ENCODE data around the gene DACH2. TPM values are rescaled to one million over a fixed set of nuclear protein-coding genes. Genes with fewer than 3 reads are reported as not detected.

Gene DACH2
- total RNA-seq, 1 donor from 2014 or later, result 0.11 TPM

DNA sequence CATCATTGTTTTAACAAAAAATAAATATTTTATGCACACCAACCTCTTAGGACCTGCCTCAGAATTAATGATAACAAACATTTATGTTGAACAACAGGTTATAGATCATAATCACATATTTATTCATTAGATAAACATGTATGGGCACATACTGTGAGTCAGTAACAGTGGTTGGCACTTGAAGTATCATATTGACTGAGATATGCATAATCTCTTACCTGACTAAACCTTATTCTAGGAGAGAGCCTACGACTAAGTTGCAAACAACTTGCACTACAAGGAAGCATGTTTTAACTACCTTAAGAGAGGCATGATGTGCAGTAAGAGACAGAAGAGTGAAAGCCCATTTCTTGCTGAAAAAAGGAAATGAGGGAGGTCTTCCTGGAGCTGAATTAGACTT is 6.5 kb upstream of the DACH2 start:
- Mint-ChIP-seq H3K27me3 (ENCODE audit: insufficient read depth, low read depth) (peaks cover 2% of the 10 kb centered on the region), H3K4me3 (no peak overlapping the region), H3K9me3 (no peaks in the 10 kb centered on the region), H3K4me1 (peaks cover 2% of the 10 kb centered on the region), H3K36me3 (no peaks in the 10 kb centered on the region), H3K27ac (no peak overlapping the region)
- no peak overlapping the region for H3K9ac ChIP-seq
- no peak overlapping the region for H2AFZ ChIP-seq (replicated peaks)
- H3K79me2 ChIP-seq (ENCODE audit: low read depth), result no peaks in the 10 kb centered on the region
- no peaks in the 10 kb centered on the region for H3K36me3 ChIP-seq
- H3K27me3 ChIP-seq, result peaks cover 9% of the 10 kb centered on the region
- no peaks in the 10 kb centered on the region for H3F3A ChIP-seq (ENCODE audit: low read depth)
- H4K20me1 ChIP-seq (ENCODE audit: low read depth), result no peaks in the 10 kb centered on the region
- peaks cover 11% of the 10 kb centered on the region for H3K9me3 ChIP-seq (ENCODE audit: low read depth)
- no peak overlapping the region for H3K4me2 ChIP-seq
- no peak overlapping the region for H3K27ac ChIP-seq
- H3K4me3 ChIP-seq, result no peak overlapping the region
- TF ChIP-seq EZH2 (IDR thresholded peaks at IDR 0.05) (no peak), EZH2phosphoT487 (IDR thresholded peaks at IDR 0.05) (no peak)
- TF ChIP-seq, protein P1, sequence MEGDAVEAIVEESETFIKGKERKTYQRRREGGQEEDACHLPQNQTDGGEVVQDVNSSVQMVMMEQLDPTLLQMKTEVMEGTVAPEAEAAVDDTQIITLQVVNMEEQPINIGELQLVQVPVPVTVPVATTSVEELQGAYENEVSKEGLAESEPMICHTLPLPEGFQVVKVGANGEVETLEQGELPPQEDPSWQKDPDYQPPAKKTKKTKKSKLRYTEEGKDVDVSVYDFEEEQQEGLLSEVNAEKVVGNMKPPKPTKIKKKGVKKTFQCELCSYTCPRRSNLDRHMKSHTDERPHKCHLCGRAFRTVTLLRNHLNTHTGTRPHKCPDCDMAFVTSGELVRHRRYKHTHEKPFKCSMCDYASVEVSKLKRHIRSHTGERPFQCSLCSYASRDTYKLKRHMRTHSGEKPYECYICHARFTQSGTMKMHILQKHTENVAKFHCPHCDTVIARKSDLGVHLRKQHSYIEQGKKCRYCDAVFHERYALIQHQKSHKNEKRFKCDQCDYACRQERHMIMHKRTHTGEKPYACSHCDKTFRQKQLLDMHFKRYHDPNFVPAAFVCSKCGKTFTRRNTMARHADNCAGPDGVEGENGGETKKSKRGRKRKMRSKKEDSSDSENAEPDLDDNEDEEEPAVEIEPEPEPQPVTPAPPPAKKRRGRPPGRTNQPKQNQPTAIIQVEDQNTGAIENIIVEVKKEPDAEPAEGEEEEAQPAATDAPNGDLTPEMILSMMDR (IDR thresholded peaks at IDR 0.05), result no peak
- DNase-seq (ENCODE audit: low spot score), result no peak
- peaks cover 7% of the 10 kb centered on the region for H3K4me1 ChIP-seq

DNA sequence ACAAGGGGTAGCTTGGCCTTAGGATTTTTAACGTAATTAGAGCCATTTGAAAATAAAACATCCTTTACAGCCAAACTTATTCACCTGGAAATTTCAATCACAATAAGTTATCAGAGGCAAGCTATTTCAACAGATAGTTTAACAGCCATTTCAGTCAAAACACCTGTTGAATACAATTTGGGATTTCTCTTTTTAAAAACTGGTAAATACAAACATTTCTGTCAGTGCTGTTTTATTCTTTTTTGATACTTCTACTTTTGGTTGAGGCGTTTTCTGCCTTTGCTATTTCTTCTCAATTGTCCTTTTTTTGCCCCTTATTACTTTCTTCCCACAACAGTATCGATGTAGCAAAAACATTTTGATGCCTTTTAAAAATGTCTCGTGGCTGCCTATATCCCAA is 2.1 kb upstream of the DACH2 start:
- Histone ChIP-seq H3K79me2 (ENCODE audit: low read depth) (no peaks in the 10 kb centered on the region), H3F3A (ENCODE audit: low read depth) (no peaks in the 10 kb centered on the region), H3K9me3 (ENCODE audit: low read depth) (peaks cover 3% of the 10 kb centered on the region), H3K4me3 (no peak overlapping the region), H3K9ac (no peak overlapping the region), H3K27me3 (peaks cover 49% of the 10 kb centered on the region), H3K4me1 (peaks cover 7% of the 10 kb centered on the region), H3K27ac (no peak overlapping the region), H2AFZ (replicated peaks) (no peak overlapping the region), H3K36me3 (no peaks in the 10 kb centered on the region), H4K20me1 (ENCODE audit: low read depth) (no peaks in the 10 kb centered on the region), H3K4me2 (no peak overlapping the region)
- H3K4me3 Mint-ChIP-seq, result no peak overlapping the region
- DNase-seq (ENCODE audit: low spot score), result no peak
- no peaks in the 10 kb centered on the region for H3K9me3 Mint-ChIP-seq
- H3K27me3 Mint-ChIP-seq (ENCODE audit: insufficient read depth, low read depth), result peaks cover 7% of the 10 kb centered on the region
- peaks cover 9% of the 10 kb centered on the region for H3K4me1 Mint-ChIP-seq
- H3K27ac Mint-ChIP-seq, result no peak overlapping the region
- no peaks in the 10 kb centered on the region for H3K36me3 Mint-ChIP-seq
- TF ChIP-seq, protein P1 (IDR thresholded peaks at IDR 0.05), result no peak

GRCh38 chrX:86148594-86148993 is 343 bp downstream of the DACH2 start:
- H3K4me1 ChIP-seq, result peaks cover 7% of the 10 kb centered on the region
- H3K36me3 Mint-ChIP-seq, result no peaks in the 10 kb centered on the region
- no peak overlapping the region for H3K27ac ChIP-seq
- no peaks in the 10 kb centered on the region for H3K36me3 ChIP-seq
- peak; percentile 8 for DNase-seq (ENCODE audit: low spot score)
- peak overlapping the region; percentile 61 for H2AFZ ChIP-seq (replicated peaks)
- H3K27me3 ChIP-seq, result peaks cover 61% of the 10 kb centered on the region
- H3K9me3 Mint-ChIP-seq, result no peaks in the 10 kb centered on the region
- peaks cover 9% of the 10 kb centered on the region for H3K4me1 Mint-ChIP-seq
- peaks cover 7% of the 10 kb centered on the region for H3K27me3 Mint-ChIP-seq (ENCODE audit: insufficient read depth, low read depth)
- TF ChIP-seq EZH2phosphoT487 (IDR thresholded peaks at IDR 0.05) (no peak), EZH2 (IDR thresholded peaks at IDR 0.05) (no peak)
- TF ChIP-seq, protein P1 (IDR thresholded peaks at IDR 0.05), result no peak
- H3K4me3 Mint-ChIP-seq, result peak overlapping the region; percentile 88
- H3K4me3 ChIP-seq, result peak overlapping the region; percentile 51
- no peak overlapping the region for H3K9ac ChIP-seq
- H3K4me2 ChIP-seq, result peak overlapping the region; percentile 77
- no peak overlapping the region for H3K27ac Mint-ChIP-seq
- H3F3A ChIP-seq (ENCODE audit: low read depth), result no peaks in the 10 kb centered on the region
- H3K9me3 ChIP-seq (ENCODE audit: low read depth), result peaks cover 5% of the 10 kb centered on the region
- no peaks in the 10 kb centered on the region for H3K79me2 ChIP-seq (ENCODE audit: low read depth)
- H4K20me1 ChIP-seq (ENCODE audit: low read depth), result no peaks in the 10 kb centered on the region

All from neural progenitor cell (in vitro differentiated cells).